ENCODE data around the gene PROB1. TPM values are rescaled to one million over a fixed set of nuclear protein-coding genes. Genes with fewer than 3 reads are reported as not detected.

The PROB1 gene
- total and polyA plus RNA-seq, 11 donors, result 18.9 to 63.4 (median 35.8) TPM

GRCh38 chr5:139392678-139393496, 2.0 kb downstream of the PROB1 start:
- intact Hi-C loops (cut with DNase I), result loop anchor here in 5 of 10 donors (5.0 to 10.0 kb wide), 2 partner anchors 51 to 98 kb away; partner anchors contain the start of genes PAIP2 (in 5 of the 5) and MATR3 (in 1 of the 5)
- peak overlapping the region in 10 of 12 donors; percentile 84 to 97 (median 92) for H3K27ac ChIP-seq
- ATAC-seq, result peak in 3 of 4 donors; percentile 8 to 27 (median 19)
- no peaks in the 10 kb centered on the region for H3K9me3 ChIP-seq
- H3K4me3 ChIP-seq, result peak overlapping the region; percentile 65 to 82 (median 69)
- no peak for TF ChIP-seq POLR2A (IDR thresholded peaks at IDR 0.05)
- TF ChIP-seq CTCF (IDR thresholded peaks at IDR 0.05), result peak in 11 of 12 donors; percentile 23 to 56 (median 39)
- peaks cover 0 to 28% (median 0%) of the 10 kb centered on the region in 9 donors for H3K27me3 ChIP-seq
- peak in 4 of 5 donors; percentile 57 to 86 (median 66) for DNase-seq
- peaks cover 0 to 14% (median 0%) of the 10 kb centered on the region in 9 donors for H3K36me3 ChIP-seq
- 13 to 67% (median 31%) methylated on average over 33 to 77 of the region's 77 CpGs for WGBS, 4 donors
- H3K4me1 ChIP-seq, result peaks cover 5 to 90% (median 61%) of the 10 kb centered on the region in 12 donors

DNA sequence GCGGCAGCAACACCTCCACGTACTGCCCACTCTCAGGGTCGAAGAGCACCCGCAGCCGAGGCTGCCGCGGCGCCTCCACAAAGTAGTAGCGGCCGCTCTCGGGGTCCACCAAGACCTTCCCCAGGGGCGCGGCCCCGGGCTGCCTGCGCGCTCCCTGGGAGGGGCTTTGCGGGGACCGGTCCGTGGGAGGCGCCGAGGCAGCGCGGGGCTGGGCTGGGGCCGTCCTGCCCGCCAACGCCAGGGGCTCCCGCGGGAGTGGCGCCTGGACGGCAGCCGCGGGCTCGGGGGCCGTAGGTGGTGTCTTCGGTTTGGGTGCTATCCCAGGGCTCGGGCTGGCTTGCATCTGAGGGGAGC, 2.6 kb downstream of the PROB1 start:
- no peak for ATAC-seq

GRCh38 chr5:139391570-139392323, 3.2 kb downstream of the PROB1 start:
- Histone ChIP-seq H3K27ac (peak overlapping the region in 11 of 12 donors; percentile 21 to 97 (median 57)), H3K9me3 (no peaks in the 10 kb centered on the region), H3K4me1 (peaks cover 5 to 84% (median 62%) of the 10 kb centered on the region in 12 donors), H3K36me3 (peaks cover 0 to 14% (median 0%) of the 10 kb centered on the region in 9 donors), H3K27me3 (peaks cover 0 to 28% (median 0%) of the 10 kb centered on the region in 9 donors), H3K4me3 (peak overlapping the region in 11 of 12 donors; percentile 6 to 82 (median 68))
- DNase-seq (peak in 1 of 5 donors; percentile 26), ATAC-seq (no peak)
- 25 to 53% (median 43%) methylated on average over 20 to 33 of the region's 33 CpGs for WGBS, 4 donors
- TF ChIP-seq CTCF (IDR thresholded peaks at IDR 0.05) (no peak), POLR2A (IDR thresholded peaks at IDR 0.05) (no peak)
- intact Hi-C loops (cut with DNase I), result loop anchor here in 5 of 10 donors (5.0 to 10.0 kb wide), 2 partner anchors 49 to 97 kb away; partner anchors contain the start of genes PAIP2 (in 5 of the 5) and MATR3 (in 1 of the 5)

More for the DNA sequence above, 2.6 kb downstream of the PROB1 start:
- Histone ChIP-seq H3K9me3 (no peaks in the 10 kb centered on the region), H3K4me3 (peak overlapping the region; percentile 65 to 82 (median 69)), H3K36me3 (peaks cover 0 to 14% (median 0%) of the 10 kb centered on the region in 9 donors), H3K27ac (peak overlapping the region in 10 of 12 donors; percentile 42 to 97 (median 62)), H3K4me1 (peaks cover 5 to 90% (median 62%) of the 10 kb centered on the region in 12 donors), H3K27me3 (peaks cover 0 to 28% (median 0%) of the 10 kb centered on the region in 9 donors)
- no peak for DNase-seq
- intact Hi-C loops (cut with DNase I), result loop anchor here in 5 of 10 donors (5.0 to 10.0 kb wide), 2 partner anchors 50 to 98 kb away; partner anchors contain the start of genes PAIP2 (in 5 of the 5) and MATR3 (in 1 of the 5)
- WGBS, 4 donors, result 17 to 33% (median 29%) methylated on average over 6 to 36 of the region's 36 CpGs
- TF ChIP-seq CTCF (IDR thresholded peaks at IDR 0.05), result no peak
- TF ChIP-seq POLR2A (IDR thresholded peaks at IDR 0.05), result no peak
